Stomach smooth muscle (tissue), 2 donors: ENCODE measurements around the gene TAF12.
"Not testable (repeated sequence)": the region's sequence is repeated elsewhere in the genome, so short reads cannot be mapped to it uniquely, and the experiment has no call there.

Source experiments
- H3K27ac ChIP-seq: one replicate; pipeline ENCODE4 v1.7.0; 2013; ENCODE audit warnings: mild to moderate bottlenecking, low read length, inconsistent platforms
- H3K27me3 ChIP-seq, 2 donors: one replicate each; pipeline ENCODE4 v1.7.0; 2013; ENCODE audit warnings: low read length in 2 of 2; ENCODE audit not compliant: insufficient read depth in 2 of 2, control insufficient read depth in 1 of 2
- H3K36me3 ChIP-seq, 2 donors: one replicate each; pipeline ENCODE4 v1.7.0; 2013; ENCODE audit warnings: low read length in 2 of 2; ENCODE audit not compliant: control insufficient read depth in 2 of 2, insufficient read depth in 2 of 2
- H3K4me1 ChIP-seq: one replicate; pipeline ENCODE4 v1.7.0; 2013; ENCODE audit warnings: low read length; ENCODE audit not compliant: control insufficient read depth, insufficient read depth
- H3K4me3 ChIP-seq, 2 donors: one replicate each; pipeline ENCODE4 v1.7.0; 2013; ENCODE audit warnings: low read length in 2 of 2
- H3K9ac ChIP-seq, 2 donors: one replicate each; pipeline ENCODE4 v1.7.0; 2013; ENCODE audit warnings: low read length in 2 of 2, mild to moderate bottlenecking in 1 of 2
- H3K9me3 ChIP-seq, 2 donors: one replicate each; pipeline ENCODE4 v1.7.0; 2013; ENCODE audit warnings: low read length in 2 of 2; ENCODE audit not compliant: control insufficient read depth in 2 of 2
- donor health status: healthy.
- donor health status: Pancreatic carcinoma.

The TAF12 gene

DNA sequence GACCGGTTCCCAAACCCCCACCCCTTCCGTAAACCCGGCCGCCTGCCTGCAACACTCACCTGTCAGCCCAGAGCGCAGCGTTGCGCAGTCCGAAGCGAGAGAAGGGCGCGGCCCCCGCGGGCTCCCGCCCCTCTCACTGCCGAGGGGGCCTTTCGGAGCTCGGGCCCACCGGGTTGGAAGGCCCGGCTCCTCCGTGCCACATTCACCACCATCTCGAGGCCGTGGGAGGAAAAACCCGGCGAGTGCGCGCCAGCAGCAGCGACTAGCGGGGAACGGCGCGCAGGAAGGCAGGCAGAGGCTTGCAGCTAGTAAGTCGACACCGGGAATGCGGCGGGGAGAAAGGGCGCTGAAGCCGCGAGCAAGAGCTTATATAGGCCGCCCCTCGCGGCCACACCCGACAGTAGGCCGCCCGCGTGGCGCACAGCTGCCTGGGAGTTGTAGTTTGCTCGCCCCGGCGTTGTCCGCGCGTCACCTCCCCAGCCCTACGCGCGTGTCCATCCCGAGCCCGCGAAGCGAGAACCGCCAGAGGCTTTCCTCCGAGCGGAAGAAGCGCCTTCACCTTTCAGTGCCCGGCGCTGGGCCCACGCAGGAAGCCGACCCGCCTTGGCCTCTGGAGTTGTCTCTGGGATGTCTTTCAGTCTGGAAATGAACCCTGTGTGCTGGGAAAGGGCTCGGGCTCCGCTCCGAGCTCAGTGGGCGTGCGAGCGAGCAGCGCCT is 61.2 kb downstream of the TAF12 start:
- Histone ChIP-seq H3K4me3 (peak overlapping the region; percentile 86 to 95), H3K9ac (peak overlapping the region; percentile 71 to 88), H3K4me1 (peaks cover 22% of the 10 kb centered on the region), H3K36me3 (peaks cover 26 to 33% of the 10 kb centered on the region in 2 donors), H3K27me3 (no peaks in the 10 kb centered on the region), H3K9me3 (no peaks in the 10 kb centered on the region), H3K27ac (peak overlapping the region; percentile 79)

DNA sequence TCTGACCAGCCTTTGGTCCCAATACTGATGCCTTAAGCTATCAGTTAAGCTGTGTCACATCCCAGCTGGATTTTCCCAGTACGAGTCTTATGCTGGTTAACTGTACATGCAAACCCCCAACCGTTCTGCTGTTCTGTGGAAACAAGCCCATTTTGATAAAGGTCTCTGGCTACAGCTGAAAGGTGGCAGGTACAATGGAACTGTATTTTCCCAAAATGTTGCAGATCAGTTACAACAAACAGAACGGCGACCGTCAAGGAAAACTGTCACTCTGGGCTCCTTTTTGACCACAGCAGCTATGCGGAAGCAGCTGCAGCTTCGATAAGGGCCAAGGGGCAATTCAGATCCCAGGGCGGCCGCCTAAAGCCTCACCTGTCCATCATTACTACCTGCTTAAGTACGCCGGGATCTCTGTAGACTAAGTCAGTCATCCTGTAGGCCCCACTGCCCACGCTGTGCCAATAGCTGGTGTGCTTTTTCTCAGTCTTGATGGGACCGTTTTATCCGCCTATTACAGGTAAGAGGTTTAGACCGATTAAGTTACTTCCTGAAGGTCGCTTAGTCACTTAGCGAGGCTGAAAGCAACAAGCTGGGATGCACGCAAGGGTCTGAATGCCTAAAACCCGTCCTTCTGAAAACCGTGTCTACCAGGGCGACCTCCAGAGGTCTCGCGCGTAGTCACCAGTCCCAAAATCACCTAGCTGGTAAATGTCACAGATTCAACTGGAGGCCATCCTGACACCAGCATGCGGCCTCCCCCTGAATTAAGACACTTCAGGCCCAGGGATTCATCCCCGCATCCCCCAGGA is 61.9 kb downstream of the TAF12 start:
- Histone ChIP-seq H3K9ac (peak overlapping the region; percentile 71 to 88), H3K27ac (peak overlapping the region; percentile 79), H3K4me3 (peak overlapping the region; percentile 86 to 95), H3K4me1 (peaks cover 22% of the 10 kb centered on the region), H3K36me3 (peaks cover 26 to 33% of the 10 kb centered on the region in 2 donors), H3K27me3 (no peaks in the 10 kb centered on the region), H3K9me3 (no peaks in the 10 kb centered on the region)

DNA sequence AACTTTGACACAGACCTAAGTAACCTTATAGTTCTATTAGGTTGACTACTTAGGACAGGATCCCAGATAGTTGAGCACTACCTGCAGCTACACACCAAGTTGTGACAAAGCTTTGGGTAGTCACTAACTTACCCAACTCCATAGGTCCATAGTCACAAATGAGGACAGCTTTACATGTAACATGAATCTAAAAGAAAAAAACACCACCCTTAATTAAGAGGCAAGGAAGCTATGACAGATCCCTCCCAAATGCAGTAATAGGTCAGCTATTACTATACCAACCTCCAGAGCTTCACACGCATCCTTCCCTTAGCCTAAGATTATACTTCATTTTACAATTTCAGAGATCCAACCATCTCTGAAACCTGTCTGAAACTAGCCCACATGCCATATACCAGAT is 63.5 kb downstream of the TAF12 start:
- Histone ChIP-seq H3K36me3 (peaks cover 32 to 37% of the 10 kb centered on the region in 2 donors), H3K9ac (peak overlapping the region; percentile 48 to 58), H3K27me3 (no peaks in the 10 kb centered on the region), H3K4me3 (no peak overlapping the region), H3K27ac (no peak overlapping the region), H3K4me1 (peaks cover 22% of the 10 kb centered on the region), H3K9me3 (no peaks in the 10 kb centered on the region)

DNA sequence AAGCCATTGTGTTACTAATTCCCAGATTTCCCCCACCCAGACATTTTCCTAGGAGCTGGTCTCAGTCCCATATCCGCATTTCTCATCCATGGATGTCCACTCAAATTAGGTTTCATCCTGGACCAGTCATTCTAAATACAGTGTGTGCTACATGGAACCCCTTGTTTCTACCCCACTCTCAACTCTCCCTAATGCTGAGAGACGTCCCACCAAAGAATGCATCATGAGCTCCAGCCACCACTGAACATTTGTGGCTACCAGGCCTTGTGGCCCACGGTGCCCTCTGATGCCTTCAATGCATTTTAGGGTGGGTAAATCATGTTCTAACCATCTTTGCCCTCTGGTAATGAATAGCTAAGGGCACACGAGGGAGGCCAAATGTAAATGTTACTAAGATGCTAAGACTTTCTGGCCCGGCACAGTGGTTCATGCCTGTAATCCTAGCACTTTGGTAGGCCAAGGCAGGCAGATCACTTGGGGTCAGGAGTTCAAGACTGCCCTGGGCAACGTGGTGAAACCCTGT is 64.1 kb downstream of the TAF12 start:
- peaks cover 32 to 38% of the 10 kb centered on the region in 2 donors for H3K36me3 ChIP-seq
- H3K4me3 ChIP-seq, result no peak overlapping the region
- H3K27me3 ChIP-seq, result no peaks in the 10 kb centered on the region
- H3K9ac ChIP-seq, result no peak overlapping the region
- H3K4me1 ChIP-seq, result peaks cover 22% of the 10 kb centered on the region
- H3K27ac ChIP-seq, result no peak overlapping the region
- H3K9me3 ChIP-seq, result no peaks in the 10 kb centered on the region

DNA sequence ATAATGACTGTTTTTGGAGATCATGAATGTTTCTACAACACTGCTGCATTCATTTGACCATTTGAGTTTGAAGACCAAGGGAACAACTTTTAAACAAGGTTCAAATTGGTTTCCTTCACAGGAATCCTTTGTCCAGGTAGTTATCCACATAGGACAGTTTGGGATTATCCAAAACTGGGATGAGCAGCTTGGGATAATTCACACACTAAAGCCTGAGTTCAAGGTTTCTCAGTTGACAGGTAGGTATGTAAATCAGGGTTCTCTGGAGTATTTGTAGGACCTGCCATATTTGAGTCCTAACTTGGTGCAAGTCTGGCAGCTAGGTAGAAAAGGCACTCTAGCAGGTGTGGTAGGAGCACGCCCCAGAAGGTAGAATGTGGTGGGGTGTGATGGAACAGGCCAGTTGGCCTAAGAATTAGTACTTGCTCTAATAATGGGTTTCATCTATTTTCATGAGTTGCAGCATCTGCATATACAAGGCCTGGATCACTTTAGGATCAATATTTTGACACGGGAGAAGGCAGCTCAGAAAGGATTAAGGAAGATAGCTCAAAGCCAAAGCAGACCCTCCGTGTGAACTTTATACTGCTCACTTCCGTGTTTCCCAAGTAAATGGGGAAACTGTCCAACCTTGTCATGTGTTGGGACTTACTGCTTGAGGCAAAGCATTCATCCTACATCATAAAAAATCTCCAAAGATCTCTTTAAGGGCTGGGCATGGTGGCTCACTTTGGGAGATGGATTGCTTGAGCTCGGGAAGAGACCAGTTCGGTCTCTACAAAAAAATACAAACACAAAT is 64.9 kb downstream of the TAF12 start:
- Histone ChIP-seq H3K9me3 (no peaks in the 10 kb centered on the region), H3K4me3 (no peak overlapping the region), H3K36me3 (peaks cover 32 to 38% of the 10 kb centered on the region in 2 donors), H3K9ac (no peak overlapping the region), H3K4me1 (peaks cover 22% of the 10 kb centered on the region), H3K27me3 (no peaks in the 10 kb centered on the region), H3K27ac (no peak overlapping the region)

DNA sequence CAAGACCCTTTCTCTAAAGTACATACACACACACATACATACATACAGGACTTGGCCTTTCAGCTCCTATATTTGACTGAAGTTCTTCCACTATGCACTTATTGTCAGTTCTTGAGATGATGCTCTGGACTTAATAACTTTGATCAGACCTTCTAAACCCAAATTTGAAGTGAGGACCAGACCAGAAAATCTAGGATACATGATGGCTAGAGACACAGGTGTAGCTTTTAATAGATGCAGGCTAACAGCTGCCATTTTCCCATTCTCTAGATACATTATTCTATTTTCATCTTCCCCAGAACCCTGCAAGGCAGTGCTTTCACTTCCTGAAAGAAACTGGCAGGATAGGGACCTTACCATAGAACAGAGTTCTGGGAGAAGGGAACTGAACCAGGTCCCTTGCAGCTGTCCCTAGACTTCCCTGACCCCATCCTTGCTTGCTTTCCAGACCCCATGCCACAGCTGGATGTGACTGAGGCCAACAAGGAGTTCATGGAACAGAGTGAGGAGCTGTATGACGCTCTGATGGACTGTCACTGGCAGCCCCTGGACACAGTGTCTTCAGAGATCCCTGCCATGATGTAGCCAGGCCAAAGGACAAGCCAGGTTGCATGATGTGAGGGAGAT is 65.7 kb downstream of the TAF12 start:
- no peaks in the 10 kb centered on the region for H3K9me3 ChIP-seq
- H3K4me3 ChIP-seq, result no peak overlapping the region
- H3K27ac ChIP-seq, result no peak overlapping the region
- no peak overlapping the region for H3K9ac ChIP-seq
- H3K27me3 ChIP-seq, result no peaks in the 10 kb centered on the region
- peaks cover 17% of the 10 kb centered on the region for H3K4me1 ChIP-seq
- H3K36me3 ChIP-seq, result peaks cover 32 to 38% of the 10 kb centered on the region in 2 donors

DNA sequence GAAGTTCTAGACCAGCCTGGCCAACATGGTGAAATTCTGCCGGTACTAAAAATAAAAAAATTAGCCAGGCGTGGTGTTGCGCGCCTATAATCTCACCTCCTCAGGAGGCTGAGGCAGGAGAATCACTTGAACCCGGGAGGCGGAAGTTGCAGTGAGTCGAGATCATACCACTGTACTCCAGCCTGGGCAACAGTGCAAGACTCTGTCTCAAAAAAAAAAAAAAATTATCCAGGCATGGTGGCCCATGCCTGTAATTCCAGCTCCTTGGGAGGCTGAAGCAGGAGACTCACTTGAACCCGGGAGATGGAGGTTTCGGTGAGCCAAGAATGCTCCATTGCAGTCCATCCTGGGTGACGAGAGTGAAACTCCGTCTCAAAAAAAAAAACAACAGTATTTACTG is 69.3 kb downstream of the TAF12 start:
- H3K9me3 ChIP-seq, result no peaks in the 10 kb centered on the region
- no peak overlapping the region for H3K4me3 ChIP-seq
- peaks cover 33 to 34% of the 10 kb centered on the region in 2 donors for H3K36me3 ChIP-seq
- H3K27ac ChIP-seq, result no peak overlapping the region
- no peaks in the 10 kb centered on the region for H3K27me3 ChIP-seq
- H3K9ac ChIP-seq, result no peak overlapping the region
- H3K4me1 ChIP-seq, result peaks cover 2% of the 10 kb centered on the region

DNA sequence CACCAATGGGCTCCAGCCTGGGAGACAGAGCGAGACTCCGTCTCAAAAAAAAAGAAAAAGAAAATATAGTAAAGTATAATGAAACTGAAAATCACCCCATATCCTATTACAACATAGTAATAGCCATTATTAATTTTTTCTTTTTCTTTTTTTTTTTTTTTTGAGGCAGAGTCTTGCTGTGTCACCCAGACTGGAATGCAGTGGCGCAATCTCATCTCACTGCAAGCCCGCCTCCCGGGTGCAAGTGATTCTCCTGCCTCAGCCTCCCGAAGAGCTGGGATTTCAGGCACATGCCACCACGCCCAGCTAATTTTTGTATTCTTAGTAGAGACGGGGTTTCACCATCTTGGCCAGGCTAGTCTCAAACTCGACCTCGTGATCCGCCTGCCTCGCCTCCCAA is 70.0 kb downstream of the TAF12 start:
- not testable (repeated sequence) for H3K27me3 ChIP-seq, H3K9me3 ChIP-seq, H3K27ac ChIP-seq, H3K4me1 ChIP-seq, H3K9ac ChIP-seq, H3K4me3 ChIP-seq
- peaks cover 34% of the 10 kb centered on the region in 2 donors for H3K36me3 ChIP-seq

DNA sequence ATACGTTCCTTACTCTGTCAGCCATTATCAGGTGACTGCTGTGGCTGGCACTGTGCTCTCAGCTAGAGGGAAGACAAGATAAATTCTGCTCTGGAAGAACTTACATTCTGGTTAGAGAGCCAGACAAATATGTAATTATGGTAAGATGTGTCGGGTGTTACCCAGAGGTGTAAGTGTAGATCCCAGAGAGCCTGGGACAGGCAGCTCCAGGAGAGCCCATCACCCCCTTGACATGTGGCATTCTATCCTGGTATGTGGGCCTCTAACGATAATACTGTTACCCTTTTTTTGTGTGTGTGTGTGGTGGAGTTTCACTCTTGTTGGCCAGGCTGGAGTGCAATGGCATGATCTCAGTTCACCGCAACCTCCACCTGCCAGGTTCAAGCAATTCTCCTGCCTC is 71.0 kb downstream of the TAF12 start:
- H3K4me1 ChIP-seq, result no peaks in the 10 kb centered on the region
- H3K9me3 ChIP-seq, result no peaks in the 10 kb centered on the region
- no peak overlapping the region for H3K27ac ChIP-seq
- no peak overlapping the region for H3K4me3 ChIP-seq
- H3K36me3 ChIP-seq, result peaks cover 32 to 33% of the 10 kb centered on the region in 2 donors
- H3K9ac ChIP-seq, result no peak overlapping the region
- H3K27me3 ChIP-seq, result no peaks in the 10 kb centered on the region

- Histone ChIP-seq H3K4me3 (no peak overlapping the region), H3K9ac (no peak overlapping the region), H3K27me3 (no peaks in the 10 kb centered on the region), H3K27ac (no peak overlapping the region), H3K9me3 (no peaks in the 10 kb centered on the region), H3K4me1 (no peaks in the 10 kb centered on the region), H3K36me3 (peaks cover 44 to 47% of the 10 kb centered on the region in 2 donors)
Observed at GRCh38 chr1:28566931-28567330, 75.9 kb downstream of the TAF12 start.
